GM12873 (cell line): ENCODE results near the gene MRGPRG.

Experiments
- TF ChIP-seq, protein P1 (sequence below): IDR thresholded peaks from 2 replicates; pipeline ENCODE4 v1.5.1; 2012; ENCODE audit warnings: low read depth, mild to moderate bottlenecking, moderate library complexity, low read length, control low read depth; ENCODE audit not compliant: insufficient read depth; ENCODE audit errors: missing control alignments

The MRGPRG gene

DNA sequence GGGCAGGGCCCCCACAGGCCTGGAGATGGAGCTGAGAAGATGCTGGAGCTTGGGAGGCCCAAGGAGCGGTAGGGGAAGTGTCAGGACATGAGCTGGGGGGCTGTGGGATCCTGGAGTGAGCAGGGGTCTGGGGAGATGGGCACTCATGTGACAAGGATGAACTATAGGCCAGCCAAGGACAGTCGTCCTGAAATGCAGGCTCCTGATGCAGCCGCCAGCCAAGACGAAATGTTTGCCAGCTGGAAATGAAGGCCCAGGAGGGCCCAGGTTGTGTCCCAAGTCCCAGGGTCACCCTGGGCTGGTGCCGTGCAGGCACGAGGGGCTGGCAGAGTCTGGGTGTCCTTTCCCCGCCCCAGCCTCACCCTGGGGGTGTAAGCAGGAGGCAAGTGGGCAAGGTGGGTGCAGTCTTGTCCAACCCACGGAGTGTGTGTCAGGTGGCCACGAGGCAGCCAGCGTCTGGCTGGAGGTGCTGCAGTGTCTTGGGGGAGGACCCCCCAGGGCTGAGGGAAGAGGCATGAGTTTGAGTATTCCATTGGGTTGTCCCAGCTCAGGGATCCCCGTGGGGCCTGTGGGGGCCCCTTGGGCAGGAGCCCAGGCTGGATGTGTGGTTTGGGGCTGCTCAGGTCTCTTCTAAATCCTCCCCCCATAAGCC lies 21.4 kb downstream of the MRGPRG start:
- TF ChIP-seq, protein P1, sequence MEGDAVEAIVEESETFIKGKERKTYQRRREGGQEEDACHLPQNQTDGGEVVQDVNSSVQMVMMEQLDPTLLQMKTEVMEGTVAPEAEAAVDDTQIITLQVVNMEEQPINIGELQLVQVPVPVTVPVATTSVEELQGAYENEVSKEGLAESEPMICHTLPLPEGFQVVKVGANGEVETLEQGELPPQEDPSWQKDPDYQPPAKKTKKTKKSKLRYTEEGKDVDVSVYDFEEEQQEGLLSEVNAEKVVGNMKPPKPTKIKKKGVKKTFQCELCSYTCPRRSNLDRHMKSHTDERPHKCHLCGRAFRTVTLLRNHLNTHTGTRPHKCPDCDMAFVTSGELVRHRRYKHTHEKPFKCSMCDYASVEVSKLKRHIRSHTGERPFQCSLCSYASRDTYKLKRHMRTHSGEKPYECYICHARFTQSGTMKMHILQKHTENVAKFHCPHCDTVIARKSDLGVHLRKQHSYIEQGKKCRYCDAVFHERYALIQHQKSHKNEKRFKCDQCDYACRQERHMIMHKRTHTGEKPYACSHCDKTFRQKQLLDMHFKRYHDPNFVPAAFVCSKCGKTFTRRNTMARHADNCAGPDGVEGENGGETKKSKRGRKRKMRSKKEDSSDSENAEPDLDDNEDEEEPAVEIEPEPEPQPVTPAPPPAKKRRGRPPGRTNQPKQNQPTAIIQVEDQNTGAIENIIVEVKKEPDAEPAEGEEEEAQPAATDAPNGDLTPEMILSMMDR, result no peak

DNA sequence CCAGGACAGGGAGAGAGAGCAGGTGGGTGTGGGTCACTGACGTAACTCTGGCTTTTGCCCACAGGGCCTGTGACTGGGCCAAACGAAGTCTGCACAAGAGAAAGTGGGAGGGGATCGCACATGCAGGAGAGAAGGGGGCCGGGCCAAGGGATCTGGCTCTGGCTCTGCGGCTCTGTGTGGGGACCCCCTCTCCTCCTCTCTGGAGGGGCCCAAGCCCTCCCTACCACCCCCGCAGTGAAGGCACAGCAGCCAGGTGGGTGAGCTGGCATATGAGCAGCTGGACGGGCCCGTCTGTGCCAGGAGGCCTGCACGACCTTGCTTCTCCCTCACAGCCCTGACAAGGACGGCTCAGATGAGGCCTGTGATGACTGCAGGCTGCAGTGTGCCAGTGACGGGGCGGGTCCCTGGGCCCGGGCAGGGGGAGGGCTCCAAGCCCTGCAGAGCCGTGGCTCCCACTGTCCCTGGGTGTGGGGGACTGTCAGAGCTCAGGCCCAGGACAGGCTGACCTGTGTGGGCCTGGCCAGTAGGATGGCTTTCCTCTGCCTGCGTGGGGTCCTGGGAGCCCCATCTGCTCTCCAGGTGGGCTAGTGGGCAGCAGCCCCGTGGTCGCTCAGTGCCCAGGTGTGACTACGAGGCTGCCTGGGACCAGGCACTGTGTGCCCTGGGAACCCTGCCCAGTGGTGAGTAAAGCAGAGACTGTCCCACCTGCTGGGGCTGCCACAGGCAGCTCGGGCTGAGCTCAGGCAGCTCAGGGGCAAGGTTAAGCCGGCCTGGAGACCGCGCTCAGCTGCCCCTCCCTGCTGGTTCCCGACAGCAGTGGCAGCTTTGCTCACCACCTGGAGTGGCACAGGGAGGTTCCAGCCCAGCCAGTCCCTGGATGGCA lies 22.2 kb downstream of the MRGPRG start:
- TF ChIP-seq, protein P1, result no peak

DNA sequence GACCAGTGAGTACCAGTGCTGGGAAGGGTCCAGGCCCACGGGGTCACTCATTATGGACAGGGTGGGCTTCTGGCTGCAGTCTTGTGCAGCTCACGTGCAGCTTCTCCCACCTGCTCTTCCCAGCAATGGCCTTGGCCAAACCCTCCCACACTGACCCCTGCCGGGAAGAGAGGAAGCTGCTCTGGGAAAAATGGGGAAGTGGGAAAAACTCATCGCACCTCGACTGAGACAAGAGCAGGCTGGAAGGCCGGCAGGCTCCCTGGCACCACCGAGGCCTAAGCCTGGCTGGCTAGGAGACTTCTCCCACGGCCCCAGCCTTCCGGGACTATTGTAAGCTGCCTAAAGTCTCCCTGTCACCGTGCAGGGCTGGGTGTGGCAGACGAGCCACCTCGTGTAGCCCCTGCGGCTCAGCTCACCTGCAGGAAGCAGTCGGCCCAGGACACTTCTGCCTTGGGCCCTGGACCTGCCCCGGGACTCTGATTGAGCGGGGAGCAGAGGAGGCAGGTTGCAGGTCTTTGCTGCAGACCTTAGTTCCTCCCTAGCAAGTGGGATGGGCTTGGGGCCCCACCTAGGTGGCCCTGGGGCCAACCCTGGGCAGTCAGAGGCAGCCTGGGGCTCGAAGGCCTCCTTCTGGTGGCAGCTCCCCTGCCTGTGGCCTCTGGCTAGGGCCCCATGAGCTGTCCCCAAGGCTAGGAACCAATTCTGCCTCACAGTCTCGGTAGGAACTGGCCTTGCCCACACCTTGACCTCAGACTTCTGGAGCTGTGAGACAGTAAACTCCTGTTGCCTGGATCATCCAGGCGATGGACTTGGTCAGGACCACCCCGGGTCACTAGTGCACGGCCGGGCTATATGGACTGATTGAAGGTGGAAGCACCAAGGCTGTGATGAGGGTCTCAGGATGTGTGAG lies 23.1 kb downstream of the MRGPRG start:
- TF ChIP-seq, protein P1, result no peak

DNA sequence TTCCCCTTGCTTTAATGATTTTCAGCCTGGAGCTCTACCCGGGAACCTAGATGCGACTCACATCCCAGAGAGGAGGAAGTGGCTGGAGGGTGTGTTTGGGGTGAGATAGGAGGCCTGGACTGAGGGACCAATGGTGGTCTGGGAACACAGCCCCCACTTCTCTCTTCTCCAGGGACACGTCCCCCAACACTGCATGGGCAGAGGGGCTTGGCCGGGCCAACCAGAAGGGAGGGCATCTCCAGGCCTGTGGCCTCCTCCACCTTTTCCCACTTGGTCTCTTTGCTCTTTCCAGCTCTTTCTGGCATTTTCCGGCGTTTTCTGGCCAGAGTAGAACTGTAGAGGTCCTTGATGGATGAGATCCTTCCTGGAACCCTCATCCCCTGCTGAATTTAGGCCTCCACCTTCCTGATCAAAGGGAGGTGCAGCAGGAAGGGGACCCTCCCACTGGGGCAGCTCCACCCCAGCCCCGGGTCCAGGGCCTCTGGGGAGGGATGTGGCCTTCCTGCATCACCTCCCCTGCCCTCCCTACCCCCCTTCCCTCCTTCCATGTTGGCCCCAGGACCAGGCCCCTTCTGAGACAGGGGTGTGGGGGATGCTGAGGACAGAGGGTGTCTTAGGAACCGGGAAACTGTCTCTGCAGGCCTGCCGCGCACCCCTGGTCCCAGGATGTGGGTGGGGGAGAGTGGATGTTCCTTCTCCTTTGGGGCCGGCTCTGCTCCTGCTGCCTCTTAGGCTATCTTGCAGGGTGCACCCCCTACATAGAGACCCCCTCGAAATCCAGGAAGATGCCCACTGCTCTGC lies 24.4 kb downstream of the MRGPRG start:
- TF ChIP-seq, protein P1, result no peak

DNA sequence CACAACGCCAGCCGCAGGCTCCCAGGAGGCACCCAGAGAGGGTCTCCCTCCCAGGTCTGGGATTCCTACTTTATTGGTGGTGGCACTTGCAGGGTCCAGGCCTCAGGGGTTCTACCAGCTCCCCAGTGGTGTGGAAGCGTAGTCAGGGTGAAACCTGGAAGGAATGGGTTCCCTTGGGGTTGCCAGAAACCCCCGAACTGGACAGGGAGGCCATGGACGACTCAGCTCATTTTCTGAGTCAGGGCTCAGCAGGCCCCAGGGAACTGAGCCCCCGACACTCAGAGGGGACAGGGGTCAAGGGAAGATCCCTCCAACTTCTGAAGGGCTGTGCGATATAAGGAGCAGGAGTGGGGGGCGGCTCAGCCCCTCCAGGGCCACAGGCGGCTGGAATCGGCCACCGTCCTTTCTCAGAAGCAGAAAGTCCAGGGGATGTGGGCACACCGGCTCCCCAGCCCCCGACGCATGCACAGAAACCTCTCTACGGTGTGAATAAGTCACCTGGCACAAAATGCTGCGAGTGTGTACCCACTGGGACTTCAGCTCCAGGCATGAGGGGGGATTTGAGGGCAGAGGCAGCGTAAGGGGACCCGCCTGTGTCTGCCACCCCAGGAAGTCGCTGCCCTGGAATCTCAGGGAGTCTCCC lies 25.1 kb downstream of the MRGPRG start:
- TF ChIP-seq, protein P1, result no peak

DNA sequence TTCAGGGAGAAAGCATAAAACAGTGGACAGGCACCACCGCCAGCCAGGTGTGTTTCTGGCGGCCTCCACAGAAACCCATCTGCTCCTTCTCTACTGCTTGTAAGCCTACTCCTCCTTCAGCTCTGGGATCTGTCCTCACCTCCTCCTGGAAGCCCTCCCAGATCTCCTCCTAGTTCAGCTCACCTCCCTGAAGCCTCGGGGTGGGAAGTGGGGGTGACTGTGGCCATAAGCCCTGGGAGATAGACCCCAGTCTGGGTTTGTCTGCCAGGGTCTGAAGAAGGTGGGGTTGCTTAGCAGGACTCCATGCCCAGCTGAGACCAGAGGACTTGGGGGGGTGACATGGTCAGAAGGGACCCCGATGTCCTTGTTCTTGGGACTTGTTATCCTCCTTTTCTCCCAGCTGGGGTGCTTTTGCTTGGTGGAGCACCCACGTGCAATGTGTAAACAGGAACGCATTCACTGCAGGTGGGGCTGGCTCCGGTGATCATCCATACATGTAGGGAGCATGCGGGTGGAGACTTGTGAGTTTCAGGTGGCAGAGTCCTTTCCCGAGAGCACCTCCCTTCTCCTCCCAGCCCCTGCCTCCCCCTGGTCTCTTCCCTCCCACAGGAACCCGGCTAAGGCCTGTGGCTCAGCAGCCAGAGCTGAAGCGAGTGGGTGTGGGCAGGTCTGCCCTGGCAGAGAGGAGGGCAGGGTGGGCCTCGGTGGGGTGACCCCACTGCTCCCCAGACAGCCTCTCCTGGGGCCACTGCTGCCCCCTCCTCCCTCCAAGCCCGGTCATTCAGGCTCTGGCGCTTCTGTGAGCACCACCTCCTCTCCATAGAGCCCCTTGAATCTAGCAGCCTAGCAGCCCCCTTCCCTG lies 25.9 kb downstream of the MRGPRG start:
- TF ChIP-seq, protein P1, result no peak
